Activated naive CD8-positive, alpha-beta T cell treated with anti-CD3 and anti-CD28 coated beads, Interleukin-2, amount 50 U/mL, for 24 hours (primary cell): ENCODE measurements around the gene KRTDAP.
"Not testable (repeated sequence)": the region's sequence is repeated elsewhere in the genome, so short reads cannot be mapped to it uniquely, and the experiment has no call there.

ENCODE experiments used
- ATAC-seq: fragments of 150-1000 bp; cut with Tn5 transposase; one replicate; pipeline ENCODE4 v1.10.0; 2021
- DNase-seq: peaks from one replicate; pipeline ENCODE4 v3.0.0; 2021
- H3K27ac Mint-ChIP-seq: one replicate; pipeline ENCODE4 v1.8.0; 2021; ENCODE audit warnings: mild to moderate bottlenecking, mixed read lengths
- H3K27me3 Mint-ChIP-seq: one replicate; pipeline ENCODE4 v1.8.0; 2021; ENCODE audit warnings: mixed read lengths
- H3K36me3 Mint-ChIP-seq: one replicate; pipeline ENCODE4 v1.8.0; 2021; ENCODE audit warnings: low read depth, mixed read lengths
- H3K4me1 Mint-ChIP-seq: one replicate; pipeline ENCODE4 v1.8.0; 2021; ENCODE audit warnings: mixed read lengths
- H3K4me3 Mint-ChIP-seq: one replicate; pipeline ENCODE4 v1.8.0; 2021; ENCODE audit warnings: mild to moderate bottlenecking, moderate library complexity, mixed read lengths
- H3K9me3 Mint-ChIP-seq: one replicate; pipeline ENCODE4 v1.8.0; 2021; ENCODE audit warnings: mixed read lengths

The KRTDAP gene

GRCh38 chr19:35483089-35483488 is 7.2 kb downstream of the KRTDAP start:
- ATAC-seq = no peak
- H3K4me3 Mint-ChIP-seq = no peak overlapping the region
- H3K27me3 Mint-ChIP-seq = peaks cover 6% of the 10 kb centered on the region
- peaks cover 10% of the 10 kb centered on the region for H3K4me1 Mint-ChIP-seq
- no peaks in the 10 kb centered on the region for H3K36me3 Mint-ChIP-seq
- H3K9me3 Mint-ChIP-seq = no peaks in the 10 kb centered on the region
- DNase-seq = no peak
- no peak overlapping the region for H3K27ac Mint-ChIP-seq

GRCh38 chr19:35478794-35479677 is 11.2 kb downstream of the KRTDAP start:
- Mint-ChIP-seq H3K27me3 (no peaks in the 10 kb centered on the region), H3K27ac (no peak overlapping the region), H3K36me3 (no peaks in the 10 kb centered on the region), H3K4me3 (no peak overlapping the region), H3K9me3 (no peaks in the 10 kb centered on the region), H3K4me1 (peaks cover under 1% of the 10 kb centered on the region)
- ATAC-seq (no peak), DNase-seq (no peak)

GRCh38 chr19:35476149-35476548 is 14.1 kb downstream of the KRTDAP start:
- Mint-ChIP-seq H3K4me1 (no peaks in the 10 kb centered on the region), H3K27me3 (no peaks in the 10 kb centered on the region), H3K9me3 (no peaks in the 10 kb centered on the region), H3K27ac (no peak overlapping the region), H3K36me3 (no peaks in the 10 kb centered on the region), H3K4me3 (no peak overlapping the region)
- ATAC-seq = no peak
- DNase-seq = no peak

- not testable (repeated sequence) for H3K9me3 Mint-ChIP-seq, ATAC-seq, H3K36me3 Mint-ChIP-seq, H3K27me3 Mint-ChIP-seq, H3K27ac Mint-ChIP-seq, H3K4me3 Mint-ChIP-seq, H3K4me1 Mint-ChIP-seq, DNase-seq
Measured at GRCh38 chr19:35474594-35474993, 15.7 kb downstream of the KRTDAP start.

- H3K4me1 Mint-ChIP-seq = no peaks in the 10 kb centered on the region
- no peak overlapping the region for H3K27ac Mint-ChIP-seq
- no peaks in the 10 kb centered on the region for H3K36me3 Mint-ChIP-seq
Measured at GRCh38 chr19:35474104-35474503, 16.2 kb downstream of the KRTDAP start.

GRCh38 chr19:35471946-35472345 is 18.3 kb downstream of the KRTDAP start:
- no peak for ATAC-seq
- no peak for DNase-seq
- H3K4me1 Mint-ChIP-seq = peaks cover 7% of the 10 kb centered on the region
- no peaks in the 10 kb centered on the region for H3K36me3 Mint-ChIP-seq
- no peak overlapping the region for H3K27ac Mint-ChIP-seq
- no peaks in the 10 kb centered on the region for H3K9me3 Mint-ChIP-seq
- H3K4me3 Mint-ChIP-seq = no peak overlapping the region
- no peaks in the 10 kb centered on the region for H3K27me3 Mint-ChIP-seq

More at GRCh38 chr19:35474104-35474503, 16.2 kb downstream of the KRTDAP start:
- no peaks in the 10 kb centered on the region for H3K9me3 Mint-ChIP-seq
- DNase-seq (no peak), ATAC-seq (no peak)
- no peak overlapping the region for H3K4me3 Mint-ChIP-seq
- H3K27me3 Mint-ChIP-seq = no peaks in the 10 kb centered on the region

- not testable (repeated sequence) for DNase-seq, H3K9me3 Mint-ChIP-seq, H3K27ac Mint-ChIP-seq, H3K4me1 Mint-ChIP-seq, H3K4me3 Mint-ChIP-seq, H3K27me3 Mint-ChIP-seq, ATAC-seq, H3K36me3 Mint-ChIP-seq
Measured at GRCh38 chr19:35471075-35471474, 19.2 kb downstream of the KRTDAP start.

- Mint-ChIP-seq H3K27me3 (no peaks in the 10 kb centered on the region), H3K27ac (no peak overlapping the region), H3K4me3 (no peak overlapping the region), H3K36me3 (no peaks in the 10 kb centered on the region), H3K9me3 (no peaks in the 10 kb centered on the region), H3K4me1 (peaks cover 10% of the 10 kb centered on the region)
- DNase-seq (no peak), ATAC-seq (no peak)
Measured at GRCh38 chr19:35470128-35470527, 20.1 kb downstream of the KRTDAP start.

GRCh38 chr19:35468637-35469036 is 21.6 kb downstream of the KRTDAP start:
- Mint-ChIP-seq H3K4me3 (no peak overlapping the region), H3K9me3 (no peaks in the 10 kb centered on the region), H3K4me1 (peaks cover 17% of the 10 kb centered on the region), H3K36me3 (no peaks in the 10 kb centered on the region), H3K27me3 (no peaks in the 10 kb centered on the region), H3K27ac (no peak overlapping the region)
- DNase-seq = peak; percentile 65
- ATAC-seq = peak; percentile 98

- H3K27me3 Mint-ChIP-seq = no peaks in the 10 kb centered on the region
- no peaks in the 10 kb centered on the region for H3K36me3 Mint-ChIP-seq
- H3K4me3 Mint-ChIP-seq = no peak overlapping the region
- DNase-seq = no peak
- H3K27ac Mint-ChIP-seq = no peak overlapping the region
- H3K9me3 Mint-ChIP-seq = no peaks in the 10 kb centered on the region
- no peak for ATAC-seq
- peaks cover 34% of the 10 kb centered on the region for H3K4me1 Mint-ChIP-seq
Measured at GRCh38 chr19:35466259-35466658, 24.0 kb downstream of the KRTDAP start.

GRCh38 chr19:35462956-35463355 is 27.3 kb downstream of the KRTDAP start:
- Mint-ChIP-seq H3K27ac (peak overlapping the region; percentile 57), H3K4me1 (peaks cover 52% of the 10 kb centered on the region), H3K4me3 (peak overlapping the region; percentile 6)
- not testable (repeated sequence) for H3K36me3 Mint-ChIP-seq, DNase-seq, H3K27me3 Mint-ChIP-seq, ATAC-seq, H3K9me3 Mint-ChIP-seq

- H3K9me3 Mint-ChIP-seq = no peaks in the 10 kb centered on the region
- H3K36me3 Mint-ChIP-seq = no peaks in the 10 kb centered on the region
- DNase-seq = no peak
- ATAC-seq = peak; percentile 93
- H3K4me1 Mint-ChIP-seq = peaks cover 50% of the 10 kb centered on the region
- peak overlapping the region; percentile 47 for H3K4me3 Mint-ChIP-seq
- H3K27ac Mint-ChIP-seq = peak overlapping the region; percentile 57
- H3K27me3 Mint-ChIP-seq = no peaks in the 10 kb centered on the region
Measured at GRCh38 chr19:35462476-35462953, 27.7 kb downstream of the KRTDAP start.

- H3K4me1 Mint-ChIP-seq = peaks cover 54% of the 10 kb centered on the region
Measured at GRCh38 chr19:35461788-35462187, 28.5 kb downstream of the KRTDAP start.

GRCh38 chr19:35461060-35461459 is 29.2 kb downstream of the KRTDAP start:
- H3K27me3 Mint-ChIP-seq = no peaks in the 10 kb centered on the region
- H3K4me1 Mint-ChIP-seq = peaks cover 55% of the 10 kb centered on the region
- H3K36me3 Mint-ChIP-seq = no peaks in the 10 kb centered on the region
- H3K4me3 Mint-ChIP-seq = no peak overlapping the region
- no peak for ATAC-seq
- H3K27ac Mint-ChIP-seq = no peak overlapping the region
- no peaks in the 10 kb centered on the region for H3K9me3 Mint-ChIP-seq
- DNase-seq = no peak

More at GRCh38 chr19:35461788-35462187, 28.5 kb downstream of the KRTDAP start:
- ATAC-seq, H3K9me3 Mint-ChIP-seq, H3K27ac Mint-ChIP-seq, DNase-seq, H3K36me3 Mint-ChIP-seq, H3K4me3 Mint-ChIP-seq, H3K27me3 Mint-ChIP-seq: not testable (repeated sequence)

GRCh38 chr19:35460608-35461007 is 29.7 kb downstream of the KRTDAP start:
- Mint-ChIP-seq H3K27me3 (no peaks in the 10 kb centered on the region), H3K9me3 (no peaks in the 10 kb centered on the region), H3K4me3 (no peak overlapping the region), H3K27ac (no peak overlapping the region), H3K36me3 (no peaks in the 10 kb centered on the region), H3K4me1 (peaks cover 58% of the 10 kb centered on the region)
- DNase-seq (no peak), ATAC-seq (no peak)
